HepG2 (cell line): ENCODE measurements around the gene ZNF454. TPM values are rescaled to one million over a fixed set of nuclear protein-coding genes. Genes with fewer than 3 reads are reported as not detected.

ENCODE experiments used
- ATAC-seq: fragments of 200-7000 bp; cut with Tn5 transposase; 3 replicates; pipeline ENCODE4 v1.9.1; 2020; ENCODE audit warnings: mild to moderate bottlenecking, moderate library complexity
- BruUV-seq: library from RNA; stranded (reverse); fragments of 400-500 nt; replicated peaks from 2 replicates; lab custom pipeline; 2021; lab: Mats Ljungman, UMichigan
- CTCF ChIA-PET: fragments of 300-600 bp; formaldehyde crosslinking; extraction: SDS; loops from one replicate; lab custom pipeline; 2021; ENCODE audit warnings: low total read pairs, inconsistent platforms, low intra/inter-chr PET ratio; lab: Yijun Ruan, JAX
- POLR2A ChIA-PET: fragments of 350-600 bp; sonication (Branson Sonifier 250); formaldehyde crosslinking; loops from one replicate; lab custom pipeline; 2020; ENCODE audit warnings: antibody characterized with exemption, inconsistent platforms; lab: Yijun Ruan, JAX
- DNase-seq: peaks from one replicate; pipeline ENCODE4 v3.0.0-alpha.2; 2015; ENCODE audit warnings: low spot score
- FAIRE-seq: peaks from 3 replicates; lab custom pipeline; 2011; peaks lifted over from hg19 to GRCh38; lab: Jason Lieb, UNC
- H2AFZ ChIP-seq: one replicate; pipeline ENCODE4 v1.6.1; 2011; ENCODE audit warnings: low read length, inconsistent platforms
- H3K27ac ChIP-seq: fragments of 300-600 bp; 3 replicates; pipeline ENCODE4 v1.8.0; 2011; ENCODE audit warnings: mixed run types, mild to moderate bottlenecking, mixed read lengths, low read length, inconsistent platforms; ENCODE audit not compliant: insufficient read depth; ENCODE audit errors: extremely low read length
- H3K27me3 ChIP-seq, 2 experiments: fragments of 200-600 bp in 1 of 2; 2 replicates in 1 of 2; 3 replicates in 1 of 2; pipeline versions ENCODE4 v1.6.0 to v1.8.0; 2011; ENCODE audit warnings: low read length in 2 of 2, mild to moderate bottlenecking in 2 of 2, moderate library complexity in 2 of 2, inconsistent platforms in 1 of 2; ENCODE audit not compliant: insufficient read depth in 2 of 2, control insufficient read depth in 1 of 2
- H3K36me3 ChIP-seq, 2 experiments: fragments of 200-600 bp in 1 of 2; replicated peaks in 1 of 2; 2 replicates in 1 of 2; 3 replicates in 1 of 2; pipeline versions ENCODE4 v1.5.1 to v1.8.0; 2011; ENCODE audit warnings: low read length in 2 of 2, inconsistent platforms in 1 of 2; ENCODE audit not compliant: insufficient read depth in 2 of 2, control insufficient read depth in 1 of 2
- H3K4me1 ChIP-seq: 2 replicates; pipeline ENCODE4 v1.5.1; 2012; ENCODE audit warnings: low read length, inconsistent platforms; ENCODE audit not compliant: insufficient read depth
- H3K4me2 ChIP-seq: 2 replicates; pipeline ENCODE4 v1.6.0; 2011; ENCODE audit warnings: low read depth, low read length, inconsistent platforms
- H3K4me3 ChIP-seq, 3 experiments: fragments of 200-600 bp in 1 of 3; sonication (generic), shearing (Covaris generic) in 1 of 3; replicated peaks in 1 of 3; 2 replicates each; pipeline ENCODE4 v1.5.1; 2011 to 2016; ENCODE audit warnings: low read length in 3 of 3, inconsistent platforms in 2 of 3, low read depth in 2 of 3, mild to moderate bottlenecking in 2 of 3, control low read depth in 1 of 3, mixed read lengths in 1 of 3; ENCODE audit not compliant: insufficient read depth in 1 of 3
- H3K79me2 ChIP-seq: one replicate; pipeline ENCODE4 v1.6.1; 2011; ENCODE audit warnings: low read length, inconsistent platforms; ENCODE audit not compliant: insufficient read depth
- H3K9ac ChIP-seq: 2 replicates; pipeline ENCODE4 v1.6.0; 2011; ENCODE audit warnings: mild to moderate bottlenecking, low read depth, low read length, inconsistent platforms; ENCODE audit not compliant: insufficient read depth
- H3K9me3 ChIP-seq: 2 replicates; pipeline ENCODE4 v1.5.1; 2012; ENCODE audit warnings: mild to moderate bottlenecking, low read length
- H4K20me1 ChIP-seq: 2 replicates; pipeline ENCODE4 v1.6.0; 2011; ENCODE audit warnings: inconsistent platforms, mild to moderate bottlenecking, low read length, moderate library complexity; ENCODE audit not compliant: insufficient read depth
- CHCHD3 ChIP-seq: sonication (generic); formaldehyde crosslinking; IDR thresholded peaks from 2 replicates; pipeline ENCODE4 v1.8.0; 2022; ENCODE audit warnings: mild to moderate bottlenecking, missing genetic modification reagents, moderate library complexity
- CTCF ChIP-seq: sonication (generic); formaldehyde crosslinking; IDR thresholded peaks from 2 replicates; pipeline ENCODE4 v1.5.0; 2020; ENCODE audit warnings: mild to moderate bottlenecking, missing genetic modification reagents, moderate library complexity
- DMTF1 ChIP-seq: sonication (generic); formaldehyde crosslinking; IDR thresholded peaks from 2 replicates; pipeline ENCODE4 v1.4.0; 2020; ENCODE audit warnings: mild to moderate bottlenecking, missing genetic modification reagents
- MZF1 ChIP-seq: sonication (generic); formaldehyde crosslinking; IDR thresholded peaks from 2 replicates; pipeline ENCODE4 v1.8.1; 2023; ENCODE audit warnings: mild to moderate bottlenecking, missing genetic modification reagents, borderline replicate concordance
- PITX1 ChIP-seq: sonication (generic); formaldehyde crosslinking; IDR thresholded peaks from 2 replicates; pipeline ENCODE4 v1.5.1; 2020; ENCODE audit warnings: mild to moderate bottlenecking, missing genetic modification reagents
- ZNF615 ChIP-seq: sonication (generic); formaldehyde crosslinking; IDR thresholded peaks from 2 replicates; pipeline ENCODE4 v1.5.0; 2020; ENCODE audit warnings: mild to moderate bottlenecking, missing genetic modification reagents, borderline replicate concordance
- WGBS: methylation state at CpG from one replicate; pipeline ENCODE4 v1.1.6; 2017; ENCODE audit warnings: low lambda C conversion rate; 5-methylcytosine and 5-hydroxymethylcytosine counted together
- in situ Hi-C: cut with HindIII; loops from 2 replicates; pipeline ENCODE4 v1.10.0; 2017; ENCODE audit warnings: low pct_unique_long_range_greater_than_20kb; ENCODE audit not compliant: extremely low pct_ligation_motif_present
- intact Hi-C: fragments of 100-400 bp; cut with micrococcal nuclease; formaldehyde crosslinking; loops from one replicate; pipeline ENCODE4 v1.10.0; 2022; ENCODE audit not compliant: unreplicated experiment
- polyA plus RNA-seq, 8 experiments: library from polyadenylated mRNA; depleted of rRNA in 3 of 8; stranded (reverse) in 7 of 8; unstranded in 1 of 8; fragments of >200 nt; fragmentation: Illumina TruSeq in 4 of 8; extraction: Trizol in 4 of 8; gene quantifications; 2 replicates each; pipeline versions ENCODE4 v1.2.1 to v1.2.3, GENCODE V29; 2011 to 2016; ENCODE audit warnings: low read depth in 4 of 8, missing spikeins in 1 of 8, mixed read lengths in 1 of 8; ENCODE audit not compliant: insufficient read depth in 1 of 8
- total RNA-seq, 5 experiments: library from RNA; depleted of rRNA; stranded (reverse); fragments of >200 nt; fragmentation: Illumina TruSeq; extraction: Trizol; gene quantifications; 2 replicates each; pipeline ENCODE4 v1.2.3, GENCODE V29; 2016; ENCODE audit warnings: low read depth in 1 of 5

ZNF454 gene
- total and polyA plus RNA-seq, 2 of the 13 experiments (the other 11 are each of a cell fraction or from before 2014, with no cell fraction given): 0.16 TPM; not detected in 1

- CTCF ChIA-PET: no interaction called here
- H4K20me1 ChIP-seq: no peaks in the 10 kb centered on the region
- H3K27ac ChIP-seq: no peak overlapping the region
- FAIRE-seq (no peak), DNase-seq (no peak)
- H3K4me1 ChIP-seq: peaks cover 12% of the 10 kb centered on the region
- H3K36me3 ChIP-seq: no peaks in the 10 kb centered on the region
- 71% methylated on average over 5 of the region's 5 CpGs for WGBS
- no peaks in the 10 kb centered on the region for H3K79me2 ChIP-seq
- no peak overlapping the region for H3K9ac ChIP-seq
- H2AFZ ChIP-seq: no peak overlapping the region
- H3K9me3 ChIP-seq: peaks cover 44% of the 10 kb centered on the region
- intact Hi-C loops: no loop called here
- POLR2A ChIA-PET: no interaction called here
- TF ChIP-seq CTCF (CRISPR knock-in tag): peak; percentile 18; the same call in 1 of the 2 replicates
- TF ChIP-seq DMTF1 (CRISPR knock-in tag): no peak
- TF ChIP-seq CHCHD3: no peak
- TF ChIP-seq ZNF615 (CRISPR knock-in tag): no peak
- TF ChIP-seq MZF1 (CRISPR knock-in tag): no peak
- no peak for TF ChIP-seq PITX1
- TF ChIP-seq, all 625 proteins: peak for 1
- no peak for ATAC-seq
- Histone ChIP-seq H3K4me3 (no peak overlapping the region), H3K27me3 (no peaks in the 10 kb centered on the region), H3K4me2 (no peak overlapping the region)
- BruUV-seq: no TSS peak
- in situ Hi-C loops: no loop called here
These were observed 41.7 kb upstream of the ZNF454 start for GRCh38 chr5:178899289-178899688.
